NCI-H2227 (cell line): ENCODE measurements around the gene MARS1.
A peak's percentile ranks its signal among the peaks of the same experiment; 100 is the strongest.
"Not testable (repeated sequence)": the region's sequence is repeated elsewhere in the genome, so short reads cannot be mapped to it uniquely, and the experiment has no call there.

Experiments used
- DNase-seq: peaks from one replicate; lab custom pipeline; 2025; ENCODE audit not compliant: unreplicated experiment; lab: John Stamatoyannopoulos, UW

The MARS1 gene

DNA sequence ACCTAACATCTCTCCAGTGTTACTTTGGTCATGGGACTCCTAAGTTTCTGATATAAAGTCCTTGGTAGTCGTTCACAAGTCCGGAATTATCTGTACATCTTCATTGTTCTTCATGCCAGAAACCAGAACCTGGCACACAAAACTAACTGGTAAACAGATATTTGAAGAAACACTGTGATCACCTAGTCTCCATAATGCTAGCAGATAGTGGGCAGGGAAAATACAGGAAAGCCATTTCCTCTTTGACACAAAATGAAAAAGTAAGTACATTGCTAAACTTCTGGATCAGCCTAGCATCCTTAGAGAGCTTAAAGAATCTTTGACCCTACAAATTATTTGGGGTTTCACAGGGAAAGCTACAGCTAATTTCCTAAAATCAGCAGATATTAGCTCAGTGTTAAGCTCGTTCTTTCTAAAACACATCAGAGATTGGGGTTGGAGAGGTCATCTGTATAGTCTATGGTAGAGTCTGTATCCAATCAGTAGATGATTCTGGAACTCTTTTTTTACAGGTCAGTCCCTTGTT is 27.6 kb downstream of the MARS1 start:
- DNase-seq, result no peak

DNA sequence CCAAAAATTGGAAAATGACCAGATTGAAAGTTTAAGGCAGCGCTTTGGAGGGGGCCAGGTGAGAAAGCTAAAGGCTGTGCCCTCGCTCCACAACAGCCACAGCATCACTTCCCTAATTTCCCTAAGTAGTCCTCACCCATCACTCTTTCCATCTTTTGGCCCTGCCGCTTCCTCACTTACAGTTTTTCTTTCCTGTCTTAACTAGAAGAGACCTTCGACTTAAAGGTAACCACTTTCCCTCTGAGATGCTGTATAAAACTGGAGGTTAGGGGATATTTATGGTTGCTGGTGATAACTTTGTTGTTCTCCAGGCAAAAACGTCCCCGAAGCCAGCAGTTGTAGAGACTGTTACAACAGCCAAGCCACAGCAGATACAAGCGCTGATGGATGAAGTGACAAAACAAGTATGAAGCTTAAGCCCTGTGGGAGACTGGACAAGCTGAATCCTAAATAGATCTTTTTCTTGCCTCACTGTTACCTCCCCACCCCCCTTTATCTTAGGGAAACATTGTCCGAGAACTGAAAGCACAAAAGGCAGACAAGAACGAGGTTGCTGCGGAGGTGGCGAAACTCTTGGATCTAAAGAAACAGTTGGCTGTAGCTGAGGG is 28.2 kb downstream of the MARS1 start:
- DNase-seq, result no peak

DNA sequence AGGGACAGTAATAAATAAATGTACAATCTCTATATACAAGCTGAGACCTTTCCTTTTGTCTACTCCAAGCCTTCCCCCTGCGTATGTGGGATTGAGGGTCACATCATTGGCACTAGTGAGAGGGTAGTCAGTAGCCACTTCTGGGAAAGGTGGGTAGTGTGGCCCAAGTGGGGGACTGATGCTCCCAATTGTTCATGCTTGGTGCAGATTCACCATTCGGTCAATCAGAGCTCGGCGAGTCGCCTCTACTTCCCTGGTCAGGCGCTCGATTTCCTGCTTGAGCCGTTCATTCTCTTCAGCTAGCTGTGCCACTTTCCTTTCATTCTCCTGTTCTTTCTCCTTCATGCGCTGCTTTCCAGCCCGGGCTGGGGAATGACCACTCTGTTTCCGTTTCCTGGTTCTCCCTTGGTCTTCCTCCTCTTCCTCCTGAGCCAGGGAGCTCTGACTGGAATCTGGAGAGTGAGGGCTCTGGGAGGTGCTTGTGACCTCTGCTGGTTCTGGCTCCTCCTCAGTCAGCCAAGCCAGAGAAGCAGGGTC is 28.8 kb downstream of the MARS1 start:
- no peak for DNase-seq

DNA sequence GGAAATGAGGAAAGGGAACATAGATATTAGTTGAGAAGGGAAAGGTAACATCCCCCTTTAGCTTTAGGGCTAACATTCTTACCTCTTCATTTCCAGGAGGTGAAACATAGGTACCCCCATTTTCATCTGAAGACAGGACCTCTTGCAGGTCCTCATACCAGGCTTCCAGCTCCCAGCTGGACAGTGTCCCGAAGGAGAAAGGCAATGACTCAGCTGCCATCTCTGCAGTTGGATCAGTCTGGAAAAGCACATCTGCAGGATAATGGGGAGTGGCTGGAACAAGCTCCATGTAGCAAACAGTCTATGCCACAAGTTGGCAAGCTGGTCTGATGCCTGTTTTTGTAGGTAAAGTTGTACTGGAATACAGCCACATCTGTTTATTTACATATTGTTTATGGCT is 29.3 kb downstream of the MARS1 start:
- no peak for DNase-seq

DNA sequence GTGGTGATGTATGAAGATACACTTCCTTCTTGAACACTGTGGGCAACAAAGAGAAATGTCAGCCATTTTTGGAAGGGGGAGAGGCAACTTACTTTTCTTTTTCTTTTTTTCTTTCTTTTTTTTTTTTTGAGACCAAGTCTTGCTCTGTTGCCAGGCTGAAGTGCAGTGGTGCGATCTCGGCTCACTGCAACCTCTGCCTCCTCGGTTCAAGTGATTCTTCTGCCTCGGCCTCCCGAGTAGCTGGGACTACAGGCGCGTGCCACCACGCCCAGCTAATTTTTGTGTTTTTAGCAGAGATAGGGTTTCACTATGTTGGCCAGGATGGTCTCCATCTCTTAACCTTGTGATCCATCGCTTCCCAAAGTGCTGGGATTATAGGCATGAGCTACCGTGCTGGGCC is 29.9 kb downstream of the MARS1 start:
- DNase-seq, result not testable (repeated sequence)

DNA sequence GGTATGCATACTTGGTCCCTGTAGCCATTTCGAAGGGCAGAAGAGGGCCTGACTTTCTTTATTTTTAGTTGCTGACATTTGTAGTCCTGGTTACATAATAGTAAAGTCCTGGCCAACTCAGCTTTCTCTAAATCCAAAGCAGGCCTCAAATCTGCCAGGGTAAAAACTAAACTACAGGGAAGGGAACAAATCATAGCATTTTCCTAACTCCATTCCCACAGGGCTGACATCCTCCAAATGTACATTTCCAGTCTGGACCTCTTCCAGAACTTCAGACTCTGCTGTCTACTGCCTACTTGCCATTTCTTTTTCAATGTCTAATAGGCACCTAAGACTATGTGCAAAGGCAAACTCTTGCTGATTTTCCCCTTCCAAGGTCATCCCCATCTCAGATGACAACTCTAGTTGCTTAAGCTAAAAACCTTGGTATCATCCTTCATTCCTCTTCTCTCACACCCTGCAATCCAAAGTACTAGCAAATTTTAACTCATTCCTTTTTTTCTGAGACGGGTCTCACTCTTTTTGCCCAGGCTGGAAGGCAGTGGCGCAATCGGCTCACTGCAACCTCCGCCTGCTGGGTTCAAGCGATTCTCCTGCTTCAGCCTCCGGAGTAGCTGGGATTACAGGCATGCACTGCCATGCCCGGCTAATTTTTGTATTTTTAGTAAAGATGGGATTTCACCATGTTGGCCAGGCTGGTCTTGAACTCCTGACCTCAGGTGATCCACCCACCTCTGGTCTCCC is 30.5 kb downstream of the MARS1 start:
- no peak for DNase-seq

DNA sequence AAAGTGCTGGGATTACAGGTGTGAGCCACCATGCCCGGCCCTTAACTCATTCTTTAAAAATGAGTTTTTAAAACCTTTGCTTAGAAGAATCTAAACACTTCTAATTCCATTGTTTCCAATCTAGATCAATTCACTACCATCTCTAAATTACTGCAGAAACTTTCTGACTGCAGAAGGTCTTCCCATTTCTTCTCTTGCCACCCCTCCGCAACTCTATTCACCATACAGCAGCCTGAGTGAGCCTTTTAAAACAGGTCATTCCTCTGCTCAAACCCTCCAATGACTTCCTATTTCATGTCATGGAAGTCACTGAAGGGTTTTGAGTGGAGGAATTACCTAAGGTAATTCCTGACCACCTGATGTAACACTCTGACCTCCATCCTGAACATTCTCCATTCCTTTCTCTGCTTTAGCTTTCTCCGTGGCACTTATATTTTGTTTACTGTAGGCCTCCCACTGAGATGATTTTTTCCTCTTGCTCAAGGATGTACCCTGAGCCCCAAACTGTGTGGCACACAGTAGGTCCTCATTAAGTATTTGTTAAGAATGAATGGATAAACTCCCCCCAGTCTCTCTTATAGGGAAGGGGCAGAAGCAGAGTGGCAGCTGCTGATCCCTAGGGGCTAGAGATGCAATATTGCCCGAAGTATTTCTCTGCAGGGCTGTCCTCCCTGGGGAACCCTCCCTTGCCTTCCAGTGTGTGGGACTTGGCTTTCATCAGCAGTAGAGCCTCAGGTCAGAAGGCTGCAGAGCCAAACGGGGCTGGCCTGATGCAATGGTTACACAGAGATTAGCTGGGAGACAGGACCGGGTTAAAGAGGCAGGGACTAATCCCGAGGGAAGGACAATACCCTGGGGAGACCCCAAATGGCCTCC is 31.3 kb downstream of the MARS1 start:
- peak; percentile 26 for DNase-seq

DNA sequence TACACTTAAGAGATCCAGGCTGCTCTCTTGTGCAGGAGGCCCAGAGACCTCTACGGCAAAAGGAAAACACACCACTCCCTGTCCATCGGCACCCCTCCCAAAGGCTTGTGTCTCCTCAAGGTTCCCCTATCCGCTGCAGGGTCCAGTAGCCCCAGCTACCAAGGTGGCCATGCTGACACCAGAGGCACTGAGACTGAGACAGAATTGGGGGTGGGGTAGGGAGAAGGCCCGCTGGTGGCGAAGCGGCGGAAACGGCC is 31.9 kb downstream of the MARS1 start:
- no peak for DNase-seq

DNA sequence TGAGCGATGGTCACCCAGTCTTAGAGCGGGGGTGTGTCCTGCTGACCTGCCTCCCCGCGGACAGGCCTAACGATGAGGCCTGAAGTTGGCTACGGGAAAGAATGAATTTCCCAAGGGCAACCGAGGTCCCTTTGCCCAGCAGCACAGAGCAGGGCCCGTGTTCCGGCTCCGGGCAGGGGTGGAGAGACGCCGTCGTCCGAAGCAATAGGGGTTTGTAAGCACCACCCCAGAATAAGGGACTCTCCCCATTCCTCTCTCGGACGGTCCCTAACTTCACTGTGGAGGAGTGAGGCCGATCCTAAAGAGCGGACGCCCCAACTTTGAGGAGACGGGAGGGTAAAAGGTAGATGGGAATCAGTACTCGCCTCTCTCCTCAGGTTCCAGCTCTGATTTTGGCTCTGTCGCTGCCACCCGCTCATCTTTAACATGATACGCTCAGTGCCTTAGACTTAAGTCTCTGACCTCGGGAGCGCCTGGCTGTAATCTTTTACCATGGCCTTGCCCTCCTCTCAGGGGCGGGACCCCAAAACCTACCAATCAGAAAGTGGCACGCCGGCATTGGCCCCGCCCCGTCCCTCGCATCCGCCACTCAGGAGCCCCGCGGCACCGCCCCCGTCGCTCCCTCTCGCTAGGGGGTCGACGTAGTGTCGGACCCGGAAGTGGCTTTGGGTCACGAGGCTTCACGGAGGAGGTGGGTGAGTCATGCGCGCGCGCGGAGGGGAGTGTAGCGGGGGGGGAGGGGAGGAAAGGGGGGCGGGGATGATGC is 32.4 kb downstream of the MARS1 start, which contains the start of gene DDIT3:
Gene DDIT3 (minus strand): TSS at position 462 of the 766 bp plus-strand sequence. CDS start 3,108 bp downstream, outside the sequence.
- peak; percentile 98 for DNase-seq

DNA sequence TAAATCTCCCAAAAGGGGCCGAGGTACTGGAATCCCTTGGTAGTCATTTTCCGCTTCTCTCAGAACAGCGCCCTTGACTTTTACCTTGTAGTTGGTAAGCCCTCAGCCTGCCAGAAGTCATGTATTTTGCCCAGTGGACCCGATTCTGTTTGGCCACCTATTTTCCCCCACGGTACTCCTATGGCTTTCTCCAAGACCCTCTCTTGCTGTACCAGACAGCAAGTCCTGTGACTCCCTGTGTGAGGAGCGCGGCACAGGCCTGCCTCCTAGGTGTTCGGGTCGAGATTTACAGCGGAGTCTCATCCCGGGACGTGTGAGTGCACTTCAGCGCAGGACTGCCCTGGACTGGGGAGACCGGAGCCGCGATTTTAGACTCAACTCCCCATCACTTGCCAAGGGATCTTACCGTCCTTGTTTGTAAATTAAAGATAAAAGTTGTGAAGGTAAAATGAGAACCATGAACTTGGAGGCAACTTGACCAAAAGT is 33.7 kb downstream of the MARS1 start:
- peak; percentile 34 for DNase-seq

DNA sequence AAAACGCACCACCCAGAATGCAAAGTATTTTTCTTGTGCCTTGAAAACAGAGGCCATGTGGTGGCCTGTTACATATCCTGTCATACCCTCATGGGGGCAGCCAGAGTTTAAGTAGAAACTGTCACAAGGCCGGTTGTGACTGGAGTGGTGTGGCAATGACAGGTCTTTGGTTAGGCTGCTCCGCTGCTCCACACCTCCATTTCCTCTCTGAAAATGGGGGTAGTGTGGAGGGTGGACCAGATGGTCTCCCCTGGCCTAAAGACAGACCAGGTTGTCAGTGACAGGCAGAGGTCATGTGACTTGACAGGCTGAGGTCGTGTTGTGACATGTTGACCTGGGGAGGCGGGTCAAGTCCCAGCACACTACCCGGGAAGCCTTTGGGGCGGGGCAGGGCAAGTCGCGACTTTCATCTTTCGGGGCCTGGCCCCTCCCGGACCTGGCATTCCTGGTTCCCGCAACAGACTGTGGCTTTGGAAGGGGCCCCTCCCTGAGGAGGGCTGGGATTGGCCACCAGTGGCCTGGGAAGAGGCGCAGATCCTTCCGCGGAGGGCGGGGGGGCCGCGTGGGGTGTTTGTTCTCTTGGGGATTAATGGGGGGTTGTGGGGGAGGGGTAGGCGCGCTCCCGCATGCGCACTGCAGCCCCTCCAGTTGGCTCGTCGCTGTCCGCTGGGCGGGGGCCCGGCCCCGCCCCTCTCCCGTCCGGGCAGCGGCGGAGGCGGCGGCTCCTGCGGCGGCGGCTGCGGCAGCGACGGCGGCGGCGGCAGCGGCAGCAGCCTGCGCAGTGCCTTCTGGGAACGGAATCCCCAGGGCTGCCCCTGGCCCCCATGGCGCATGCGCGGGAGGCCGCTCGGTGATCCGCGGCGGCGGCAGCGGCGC is 34.4 kb downstream of the MARS1 start, which contains the start of gene MBD6:
Gene MBD6 (plus strand): TSS at position 814 of the 876 bp plus-strand sequence. CDS start 1,480 bp downstream, outside the sequence.
- peak; percentile 88 for DNase-seq

DNA sequence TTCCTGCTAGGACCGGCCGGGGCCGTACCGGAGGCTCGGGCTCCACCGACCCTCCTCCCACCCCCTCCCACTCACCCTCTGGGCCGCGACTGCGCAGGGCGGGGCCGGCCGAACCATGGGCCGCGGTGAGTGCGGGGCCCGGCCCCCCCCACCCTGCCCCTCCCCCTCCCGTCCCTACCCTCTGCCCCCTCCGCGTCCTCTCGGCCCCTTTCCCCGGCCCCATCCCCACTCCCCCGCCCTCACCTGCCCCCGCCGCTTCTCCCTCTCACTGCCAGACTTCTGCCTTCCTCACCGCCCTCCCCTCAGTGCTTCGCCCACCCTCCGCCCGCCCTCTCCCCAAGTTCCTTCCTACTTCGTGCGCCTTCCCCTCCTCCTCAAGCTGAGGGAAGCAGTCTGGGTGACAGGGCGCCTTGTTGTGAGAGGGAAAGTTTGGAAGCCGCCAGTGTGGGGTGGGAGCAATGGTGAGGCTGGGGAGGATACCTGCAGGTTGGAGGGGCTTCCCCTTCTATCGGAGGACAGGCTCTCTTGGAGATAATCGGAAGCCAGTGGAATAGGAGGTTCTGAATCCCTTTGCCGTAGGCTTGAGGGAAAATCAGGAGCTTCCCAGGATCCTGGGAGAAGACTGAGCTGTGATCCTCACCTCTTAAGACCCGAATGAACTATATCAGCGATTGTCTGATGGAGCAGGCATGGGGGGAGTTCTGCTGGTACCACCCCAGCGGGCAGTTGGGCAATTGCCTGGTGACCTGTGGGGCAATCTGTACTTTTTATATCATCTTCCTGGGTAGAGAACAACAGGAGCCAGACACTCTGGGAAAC is 35.2 kb downstream of the MARS1 start:
- DNase-seq, result peak; percentile 41

DNA sequence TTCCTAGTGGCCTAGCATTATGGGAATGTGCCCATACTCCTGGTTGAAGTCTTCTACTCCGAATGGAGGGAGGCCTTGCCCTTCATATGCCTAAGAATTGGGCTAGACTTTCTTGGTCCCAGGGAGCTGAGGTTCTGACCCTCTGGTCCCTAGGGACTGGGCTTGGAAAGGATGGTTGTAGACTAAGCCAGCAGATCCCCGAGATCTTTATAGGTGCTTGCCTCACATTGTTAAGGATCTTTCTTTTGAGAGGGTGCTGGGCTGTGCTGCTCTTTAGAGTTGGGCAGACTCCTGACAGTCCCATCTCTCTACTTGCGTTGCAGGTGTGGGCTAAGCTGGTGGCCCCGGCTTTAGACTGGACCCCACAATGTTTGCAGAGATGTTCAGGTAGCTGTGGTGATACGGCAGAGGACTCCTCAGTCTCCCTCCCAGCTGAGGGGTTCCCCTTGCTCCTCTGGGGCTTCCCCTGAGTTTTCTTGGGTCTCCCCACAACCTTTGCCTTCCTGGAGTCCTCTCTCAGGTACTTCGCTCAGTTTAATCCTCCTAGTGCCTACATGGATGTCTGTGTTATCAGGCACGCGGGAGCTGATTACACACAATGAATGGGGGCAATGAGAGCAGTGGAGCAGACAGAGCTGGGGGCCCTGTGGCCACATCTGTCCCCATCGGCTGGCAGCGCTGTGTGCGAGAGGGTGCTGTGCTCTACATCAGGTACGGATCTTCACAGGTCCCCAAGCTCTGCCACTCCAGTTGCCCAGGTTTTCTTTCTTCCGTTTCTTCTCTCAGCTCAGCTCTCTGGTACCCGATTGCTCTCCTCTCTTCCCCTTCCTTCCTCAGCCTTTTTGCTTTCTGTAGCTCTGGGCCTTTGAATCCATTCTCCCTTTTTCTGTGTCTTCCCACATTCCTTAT is 36.1 kb downstream of the MARS1 start:
- DNase-seq, result no peak

DNA sequence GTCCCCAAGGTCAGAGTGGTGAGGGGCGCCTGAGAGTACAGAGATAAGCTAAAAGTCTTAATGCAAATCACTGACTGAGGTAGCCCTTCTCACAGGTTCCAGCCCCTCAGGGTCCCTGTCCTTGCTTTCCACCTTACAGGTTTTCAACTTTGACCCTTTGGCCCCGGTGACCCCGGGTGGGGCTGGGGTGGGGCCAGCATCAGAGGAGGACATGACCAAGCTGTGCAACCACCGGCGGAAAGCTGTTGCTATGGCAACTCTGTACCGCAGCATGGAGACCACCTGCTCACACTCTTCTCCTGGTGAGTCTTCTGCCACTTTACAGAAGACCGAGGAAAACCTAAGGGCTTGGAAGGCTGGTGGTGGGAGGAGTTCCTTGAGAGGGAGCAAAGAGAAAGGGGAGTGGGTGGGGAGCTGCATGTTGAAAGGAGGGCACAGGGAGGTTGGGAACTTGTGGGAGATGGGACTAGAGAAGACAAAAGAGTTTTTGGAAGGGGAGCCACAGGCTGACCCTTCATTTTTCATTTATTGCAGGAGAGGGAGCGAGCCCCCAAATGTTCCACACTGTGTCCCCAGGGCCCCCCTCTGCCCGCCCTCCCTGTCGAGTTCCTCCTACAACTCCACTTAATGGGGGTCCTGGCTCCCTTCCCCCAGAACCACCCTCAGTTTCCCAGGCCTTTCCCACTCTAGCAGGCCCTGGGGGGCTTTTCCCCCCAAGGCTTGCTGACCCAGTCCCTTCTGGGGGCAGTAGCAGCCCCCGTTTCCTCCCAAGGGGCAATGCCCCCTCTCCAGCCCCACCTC is 37.1 kb downstream of the MARS1 start:
- DNase-seq, result peak; percentile 61

DNA sequence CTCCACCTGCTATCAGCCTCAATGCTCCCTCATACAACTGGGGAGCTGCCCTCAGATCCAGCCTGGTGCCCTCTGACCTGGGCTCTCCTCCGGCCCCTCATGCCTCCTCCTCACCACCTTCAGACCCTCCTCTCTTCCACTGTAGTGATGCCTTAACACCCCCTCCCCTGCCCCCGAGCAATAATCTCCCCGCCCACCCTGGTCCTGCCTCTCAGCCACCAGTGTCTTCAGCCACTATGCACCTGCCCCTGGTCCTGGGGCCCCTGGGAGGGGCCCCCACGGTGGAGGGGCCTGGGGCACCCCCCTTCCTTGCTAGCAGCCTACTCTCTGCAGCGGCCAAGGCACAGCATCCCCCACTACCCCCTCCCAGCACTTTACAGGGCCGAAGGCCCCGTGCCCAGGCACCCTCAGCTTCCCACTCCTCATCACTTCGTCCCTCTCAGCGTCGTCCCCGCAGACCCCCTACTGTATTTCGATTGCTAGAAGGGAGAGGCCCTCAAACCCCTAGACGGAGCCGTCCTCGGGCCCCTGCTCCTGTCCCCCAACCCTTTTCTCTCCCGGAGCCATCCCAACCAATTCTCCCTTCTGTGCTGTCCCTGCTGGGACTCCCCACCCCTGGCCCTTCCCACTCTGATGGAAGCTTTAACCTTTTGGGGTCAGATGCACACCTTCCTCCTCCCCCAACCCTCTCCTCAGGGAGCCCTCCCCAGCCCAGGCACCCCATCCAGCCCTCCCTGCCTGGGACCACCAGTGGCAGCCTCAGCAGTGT is 37.9 kb downstream of the MARS1 start:
- DNase-seq, result no peak
